ENCODE results near the gene GPR61. TPM values are rescaled to one million over a fixed set of nuclear protein-coding genes. Genes with fewer than 3 reads are reported as not detected.

GPR61 gene
- total and polyA plus RNA-seq, 7 donors = 0.10 to 1.4 (median 0.18) TPM; not detected in 4

DNA sequence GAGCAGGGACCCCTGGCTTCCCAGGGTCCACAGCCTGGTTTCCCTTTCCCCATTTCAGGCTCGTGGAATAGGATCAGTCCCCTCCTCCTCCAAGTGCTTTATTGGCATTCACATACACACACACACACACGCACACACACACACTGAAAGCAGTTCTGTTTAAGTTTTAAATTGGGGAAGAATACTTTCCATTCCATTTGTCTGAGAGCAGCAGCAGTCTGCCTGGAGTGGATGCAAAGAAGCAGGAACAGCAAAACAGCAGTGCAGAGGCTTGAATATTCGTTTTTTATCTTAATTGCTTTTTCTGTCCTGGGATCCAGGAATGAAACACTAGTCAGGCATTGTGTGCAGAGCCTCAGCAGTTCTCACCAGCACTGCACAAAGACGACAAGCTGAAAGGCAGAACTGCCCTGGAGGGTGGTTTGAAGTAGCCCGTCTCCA lies 38.7 kb upstream of the GPR61 start:
- 44 to 58% (median 46%) methylated on average over 5 of the region's 5 CpGs for WGBS, 3 donors
- Histone ChIP-seq H3K9me3 (no peaks in the 10 kb centered on the region), H3K4me3 (no peak overlapping the region), H3K27ac (no peak overlapping the region), H3K4me1 (peaks cover 22% of the 10 kb centered on the region), H3K36me3 (ENCODE audit: insufficient read depth in 1 of 2, low read depth in 1 of 2) (peaks cover 0 to 48% of the 10 kb centered on the region in 2 donors), H3K27me3 (ENCODE audit: insufficient read depth in 3 of 3, low read length in 2 of 3) (no peaks in the 10 kb centered on the region)
- TF ChIP-seq, protein P1, sequence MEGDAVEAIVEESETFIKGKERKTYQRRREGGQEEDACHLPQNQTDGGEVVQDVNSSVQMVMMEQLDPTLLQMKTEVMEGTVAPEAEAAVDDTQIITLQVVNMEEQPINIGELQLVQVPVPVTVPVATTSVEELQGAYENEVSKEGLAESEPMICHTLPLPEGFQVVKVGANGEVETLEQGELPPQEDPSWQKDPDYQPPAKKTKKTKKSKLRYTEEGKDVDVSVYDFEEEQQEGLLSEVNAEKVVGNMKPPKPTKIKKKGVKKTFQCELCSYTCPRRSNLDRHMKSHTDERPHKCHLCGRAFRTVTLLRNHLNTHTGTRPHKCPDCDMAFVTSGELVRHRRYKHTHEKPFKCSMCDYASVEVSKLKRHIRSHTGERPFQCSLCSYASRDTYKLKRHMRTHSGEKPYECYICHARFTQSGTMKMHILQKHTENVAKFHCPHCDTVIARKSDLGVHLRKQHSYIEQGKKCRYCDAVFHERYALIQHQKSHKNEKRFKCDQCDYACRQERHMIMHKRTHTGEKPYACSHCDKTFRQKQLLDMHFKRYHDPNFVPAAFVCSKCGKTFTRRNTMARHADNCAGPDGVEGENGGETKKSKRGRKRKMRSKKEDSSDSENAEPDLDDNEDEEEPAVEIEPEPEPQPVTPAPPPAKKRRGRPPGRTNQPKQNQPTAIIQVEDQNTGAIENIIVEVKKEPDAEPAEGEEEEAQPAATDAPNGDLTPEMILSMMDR (IDR thresholded peaks at IDR 0.05) = no peak
- intact Hi-C loops (cut with DNase I) = no loop called here
- no peak for ATAC-seq
- no peak for DNase-seq

DNA sequence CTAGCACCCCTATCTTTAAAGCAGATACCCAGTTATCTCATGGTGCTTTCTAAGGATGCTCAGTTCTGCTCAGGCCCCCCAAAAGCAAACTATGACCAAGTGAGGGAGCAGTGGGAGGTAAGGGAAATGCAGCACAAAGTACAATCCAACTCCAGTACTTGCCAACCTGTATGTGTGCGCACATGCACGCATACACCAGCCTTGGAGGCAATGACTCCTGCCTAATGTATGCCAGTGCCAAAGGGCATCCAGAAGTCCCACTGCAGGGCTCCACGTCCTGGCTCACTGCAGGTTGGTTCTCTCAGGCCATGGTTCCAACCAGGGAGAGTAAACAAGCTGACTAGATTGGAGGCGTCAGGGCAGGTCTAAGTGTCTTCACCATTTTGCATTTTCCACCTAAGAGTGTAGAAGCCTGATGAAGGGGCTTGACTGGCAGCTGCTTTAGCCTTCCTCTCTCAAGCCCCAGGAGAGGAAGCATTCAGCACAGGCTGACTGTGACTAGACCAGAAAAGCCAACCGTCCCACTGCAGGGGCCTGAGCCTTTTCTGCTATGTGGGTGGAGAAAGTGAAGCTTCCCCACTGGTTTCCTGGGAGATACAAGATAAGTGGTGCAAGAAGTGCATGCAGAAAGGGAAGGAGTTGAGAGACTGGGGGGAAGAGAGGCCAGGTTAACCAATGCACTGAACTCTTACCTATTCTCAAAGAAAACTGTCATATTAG lies 37.9 kb upstream of the GPR61 start:
- H3K4me1 ChIP-seq = peaks cover 30% of the 10 kb centered on the region
- intact Hi-C loops (cut with DNase I) = no loop called here
- 68 to 79% (median 72%) methylated on average over 5 of the region's 5 CpGs for WGBS, 3 donors
- H3K9me3 ChIP-seq = no peaks in the 10 kb centered on the region
- peaks cover 0 to 40% of the 10 kb centered on the region in 2 donors for H3K36me3 ChIP-seq (ENCODE audit: insufficient read depth in 1 of 2, low read depth in 1 of 2)
- H3K27ac ChIP-seq = no peak overlapping the region
- no peak overlapping the region for H3K4me3 ChIP-seq
- no peak for ATAC-seq
- TF ChIP-seq, protein P1 (IDR thresholded peaks at IDR 0.05) = no peak
- DNase-seq = no peak
- no peaks in the 10 kb centered on the region for H3K27me3 ChIP-seq (ENCODE audit: insufficient read depth in 3 of 3, low read length in 2 of 3)

DNA sequence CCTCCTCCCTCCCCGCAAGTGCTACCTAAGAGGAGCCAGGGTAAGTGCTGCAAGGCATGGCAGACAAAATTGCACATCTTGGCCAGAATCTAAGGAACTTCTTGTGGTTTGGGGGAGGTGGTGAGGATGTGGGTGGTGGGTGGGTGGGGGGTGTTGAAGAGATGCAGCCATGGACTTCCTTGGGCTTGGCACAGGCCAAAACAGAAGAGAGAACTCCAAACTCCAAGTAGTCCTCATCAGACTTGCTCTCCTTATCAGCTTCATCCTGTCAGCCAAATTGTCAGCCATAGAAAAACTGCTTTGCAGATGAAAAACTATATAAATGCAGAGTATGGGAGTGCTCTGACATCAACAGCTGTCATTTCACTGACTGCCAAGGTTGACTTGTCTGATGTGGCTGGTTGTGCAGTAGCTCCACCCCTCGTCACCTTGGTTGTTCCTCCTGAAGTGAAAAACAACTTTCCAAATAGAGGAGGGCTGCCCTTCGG lies 37.3 kb upstream of the GPR61 start:
- Histone ChIP-seq H3K9me3 (no peaks in the 10 kb centered on the region), H3K4me1 (peaks cover 36% of the 10 kb centered on the region), H3K4me3 (no peak overlapping the region), H3K27me3 (ENCODE audit: insufficient read depth in 3 of 3, low read length in 2 of 3) (no peaks in the 10 kb centered on the region), H3K27ac (peak overlapping the region; percentile 16), H3K36me3 (ENCODE audit: insufficient read depth in 1 of 2, low read depth in 1 of 2) (peaks cover 0 to 39% of the 10 kb centered on the region in 2 donors)
- no peak for ATAC-seq
- DNase-seq = no peak
- intact Hi-C loops (cut with DNase I) = no loop called here
- WGBS, 3 donors = 50 to 67% (median 56%) methylated on average over 3 of the region's 3 CpGs
- TF ChIP-seq, protein P1 (IDR thresholded peaks at IDR 0.05) = no peak

DNA sequence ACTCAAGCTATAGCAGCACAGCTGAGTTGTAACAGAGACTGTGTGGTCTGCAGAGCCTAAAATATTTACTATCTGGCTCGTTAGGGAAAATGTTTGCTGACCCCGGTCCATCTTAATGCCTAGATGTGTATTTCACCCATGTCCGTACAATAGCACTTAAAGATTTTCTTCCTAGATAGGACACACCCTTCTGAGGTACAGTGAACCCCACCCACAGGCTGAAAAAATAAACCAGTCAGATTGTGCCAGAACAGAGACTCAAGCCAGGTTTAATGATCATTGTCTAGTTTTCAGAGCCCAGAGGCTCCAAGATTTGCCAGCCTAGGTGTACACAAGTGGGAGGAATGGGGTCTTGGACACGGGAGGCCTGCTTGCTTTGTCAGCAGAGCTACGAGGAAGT lies 35.7 kb upstream of the GPR61 start:
- no peaks in the 10 kb centered on the region for H3K27me3 ChIP-seq (ENCODE audit: insufficient read depth in 3 of 3, low read length in 2 of 3)
- intact Hi-C loops (cut with DNase I) = no loop called here
- ATAC-seq = no peak
- WGBS, 3 donors = 70 to 73% (median 70%) methylated on average over 5 of the region's 5 CpGs
- no peak for DNase-seq
- H3K36me3 ChIP-seq (ENCODE audit: insufficient read depth in 1 of 2, low read depth in 1 of 2) = peaks cover 0 to 39% of the 10 kb centered on the region in 2 donors
- no peak overlapping the region for H3K27ac ChIP-seq
- TF ChIP-seq, protein P1 (IDR thresholded peaks at IDR 0.05) = no peak
- no peak overlapping the region for H3K4me3 ChIP-seq
- peaks cover 46% of the 10 kb centered on the region for H3K4me1 ChIP-seq
- no peaks in the 10 kb centered on the region for H3K9me3 ChIP-seq
